HL-60 (cell line): ENCODE results near the gene DCAF10.

Source experiments
- DNase-seq, 2 experiments: peaks; one replicate each; pipeline ENCODE4 v3.0.0-alpha.2; 2010 to 2020; ENCODE audit warnings: low read depth in 1 of 2, low spot score in 1 of 2
- H3K27ac ChIP-seq: fragments of 250-450 bp; sonication (Bioruptor Pico); replicated peaks from 2 replicates; pipeline ENCODE4 v1.5.1; 2020; ENCODE audit warnings: mild to moderate bottlenecking, moderate library complexity
- H3K27me3 ChIP-seq: fragments of 250-450 bp; sonication (Bioruptor Pico); 2 replicates; pipeline ENCODE4 v1.5.1; 2021; ENCODE audit warnings: mild to moderate bottlenecking, moderate library complexity; ENCODE audit not compliant: insufficient read depth, poor library complexity, severe bottlenecking
- H3K4me3 ChIP-seq: replicated peaks from 2 replicates; pipeline ENCODE4 v1.5.1; 2011; ENCODE audit warnings: mild to moderate bottlenecking, control low read depth, low read length; ENCODE audit not compliant: insufficient read depth
- CTCF ChIP-seq: IDR thresholded peaks from one replicate; pipeline ENCODE4 v1.5.1; 2011; ENCODE audit warnings: low read length, control low read depth, inconsistent platforms; ENCODE audit not compliant: insufficient read depth
- GABPA ChIP-seq: IDR thresholded peaks from 2 replicates; pipeline ENCODE4 v1.6.1; 2012; ENCODE audit warnings: low read depth
- POLR2AphosphoS5 ChIP-seq: IDR thresholded peaks from 2 replicates; pipeline ENCODE4 v1.6.1; 2012; ENCODE audit warnings: low read depth
- REST ChIP-seq: IDR thresholded peaks from 2 replicates; pipeline ENCODE4 v1.6.1; 2012; ENCODE audit warnings: low read depth; ENCODE audit not compliant: insufficient replicate concordance
- SPI1 ChIP-seq: IDR thresholded peaks from 2 replicates; pipeline ENCODE4 v1.6.1; 2012; ENCODE audit warnings: low read depth, mild to moderate bottlenecking, borderline replicate concordance

Gene DCAF10

GRCh38 chr9:37835821-37836220 is 35.2 kb downstream of the DCAF10 start:
- TF ChIP-seq POLR2AphosphoS5 (no peak), REST (no peak), SPI1 (no peak), CTCF (no peak), GABPA (no peak)
- H3K4me3 ChIP-seq = no peak overlapping the region
- no peaks in the 10 kb centered on the region for H3K27me3 ChIP-seq
- no peak for DNase-seq
- no peak overlapping the region for H3K27ac ChIP-seq

- no peak for DNase-seq
- TF ChIP-seq REST (no peak), POLR2AphosphoS5 (no peak), SPI1 (no peak), CTCF (no peak), GABPA (no peak)
- H3K27me3 ChIP-seq = no peaks in the 10 kb centered on the region
- H3K27ac ChIP-seq = no peak overlapping the region
- no peak overlapping the region for H3K4me3 ChIP-seq
These were observed 35.8 kb downstream of the DCAF10 start for GRCh38 chr9:37836386-37836785.

- no peak for DNase-seq
- TF ChIP-seq CTCF = no peak
- TF ChIP-seq REST = no peak
- no peak for TF ChIP-seq SPI1
- TF ChIP-seq GABPA = no peak
- no peak for TF ChIP-seq POLR2AphosphoS5
- no peaks in the 10 kb centered on the region for H3K27me3 ChIP-seq
- no peak overlapping the region for H3K27ac ChIP-seq
- H3K4me3 ChIP-seq = no peak overlapping the region
These were observed 39.2 kb downstream of the DCAF10 start for GRCh38 chr9:37839496-37840461.
